ENCODE measurements around the gene DPYD. TPM values are rescaled to one million over a fixed set of nuclear protein-coding genes. Genes with fewer than 3 reads are reported as not detected.

Gene DPYD
- total RNA-seq, 1 donor = 81.9 TPM

- H3K4me3 ChIP-seq (ENCODE audit: low read depth, low read length) = no peak overlapping the region
- DNase-seq (ENCODE audit: low read depth) = no peak
- TF ChIP-seq CTCF (IDR thresholded peaks at IDR 0.05; ENCODE audit: insufficient read depth, low read length) = no peak
Observed at GRCh38 chr1:97816927-97817326, 103.9 kb downstream of the DPYD start.

- H3K4me3 ChIP-seq (ENCODE audit: low read depth, low read length) = no peak overlapping the region
- TF ChIP-seq CTCF (IDR thresholded peaks at IDR 0.05; ENCODE audit: insufficient read depth, low read length) = no peak
- DNase-seq (ENCODE audit: low read depth) = no peak
Observed at GRCh38 chr1:97814804-97815203, 106.0 kb downstream of the DPYD start.

DNA sequence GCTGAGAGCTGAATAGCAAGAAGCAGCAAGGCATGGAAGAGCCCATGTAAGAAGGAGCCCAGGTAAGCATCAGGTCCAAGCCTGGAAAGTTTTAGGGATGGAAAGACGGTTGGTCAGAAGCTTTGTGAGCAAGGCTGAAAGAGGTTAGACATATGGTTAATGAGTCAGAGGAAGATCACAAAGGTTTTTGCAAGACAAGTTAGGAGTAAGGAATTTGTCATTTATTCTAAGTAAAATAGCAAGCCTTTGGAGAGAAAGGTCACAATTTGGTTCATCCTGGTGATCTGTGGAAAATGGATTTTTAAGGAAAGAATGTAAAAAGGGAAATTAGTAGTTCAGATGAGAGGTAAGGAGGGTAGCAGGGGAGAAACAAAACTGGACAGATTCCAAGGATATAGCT, 106.7 kb downstream of the DPYD start:
- H3K4me3 ChIP-seq (ENCODE audit: low read depth, low read length) = no peak overlapping the region
- no peak for TF ChIP-seq CTCF (IDR thresholded peaks at IDR 0.05; ENCODE audit: insufficient read depth, low read length)
- peak; percentile 24 for DNase-seq (ENCODE audit: low read depth)

DNA sequence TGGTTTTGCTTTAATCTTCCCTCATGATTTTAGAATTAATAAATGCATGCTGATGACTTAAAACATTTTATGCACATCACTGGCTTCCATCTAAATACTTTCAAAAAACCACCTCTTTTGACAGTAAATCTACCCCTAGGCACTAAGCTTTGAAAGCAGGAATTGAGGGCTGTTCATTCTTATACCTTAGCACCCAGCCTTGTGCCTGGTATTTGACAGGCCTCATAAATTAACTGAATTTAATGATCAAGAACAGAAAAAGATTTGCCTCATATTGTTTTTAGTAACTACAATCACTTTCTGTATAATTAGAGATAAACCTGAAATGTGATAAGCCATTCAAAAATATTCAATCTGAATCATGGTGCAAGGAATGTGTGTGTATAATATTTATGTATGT, 108.8 kb downstream of the DPYD start:
- no peak for DNase-seq (ENCODE audit: low read depth)
- TF ChIP-seq CTCF (IDR thresholded peaks at IDR 0.05; ENCODE audit: insufficient read depth, low read length) = no peak

GRCh38 chr1:97806996-97807520, 113.8 kb downstream of the DPYD start:
- no peak for TF ChIP-seq CTCF (IDR thresholded peaks at IDR 0.05; ENCODE audit: insufficient read depth, low read length)
- no peak overlapping the region for H3K4me3 ChIP-seq (ENCODE audit: low read depth, low read length)
- DNase-seq (ENCODE audit: low read depth) = no peak

More for the DNA sequence above, 108.8 kb downstream of the DPYD start:
- H3K4me3 ChIP-seq (ENCODE audit: low read depth, low read length) = no peak overlapping the region

DNA sequence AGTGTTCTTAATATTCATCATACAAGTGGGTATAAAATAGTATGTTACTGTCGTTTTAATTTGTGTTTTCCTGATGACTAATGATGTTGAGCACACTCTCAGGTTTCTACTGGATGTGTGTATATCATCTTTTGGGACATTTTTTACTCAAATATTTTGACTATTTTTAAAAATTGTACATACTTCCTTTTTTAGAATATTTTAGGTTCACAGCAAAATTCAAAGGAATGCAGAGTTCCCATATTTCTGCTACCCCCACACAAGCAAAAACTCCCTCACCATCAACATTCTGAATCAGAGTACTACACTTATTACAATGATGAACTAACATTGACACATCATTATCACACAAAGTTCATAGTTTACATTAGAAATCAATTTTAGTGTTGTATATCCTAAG, 114.5 kb downstream of the DPYD start:
- H3K4me3 ChIP-seq (ENCODE audit: low read depth, low read length) = no peak overlapping the region
- no peak for DNase-seq (ENCODE audit: low read depth)
- TF ChIP-seq CTCF (IDR thresholded peaks at IDR 0.05; ENCODE audit: insufficient read depth, low read length) = no peak

DNA sequence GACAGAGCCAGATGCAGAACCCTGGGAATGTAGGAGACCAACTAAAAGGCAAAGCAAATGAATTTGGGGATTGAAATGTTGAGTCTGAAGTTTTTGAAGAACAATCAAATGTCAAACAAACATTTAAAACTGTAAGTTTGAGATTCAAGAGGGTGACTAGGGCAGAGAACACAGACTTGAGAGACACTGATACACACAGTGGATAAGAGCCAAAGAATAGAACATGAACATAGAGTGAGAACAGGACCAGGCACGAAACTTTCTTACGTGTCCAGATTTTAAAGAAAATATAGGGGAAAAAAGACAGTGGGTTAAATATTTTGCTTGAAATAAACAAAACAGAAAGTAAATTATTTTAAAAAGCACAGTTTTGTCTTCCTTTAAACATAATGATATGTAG, 115.7 kb downstream of the DPYD start:
- no peak for TF ChIP-seq CTCF (IDR thresholded peaks at IDR 0.05; ENCODE audit: insufficient read depth, low read length)
- no peak overlapping the region for H3K4me3 ChIP-seq (ENCODE audit: low read depth, low read length)
- no peak for DNase-seq (ENCODE audit: low read depth)
